ENCODE results near the gene RANBP9.

Gene RANBP9

GRCh38 chr6:13604135-13604534 lies 107.5 kb downstream of the RANBP9 start:
- H3K79me2 ChIP-seq (ENCODE audit: insufficient read depth, low read depth): no peaks in the 10 kb centered on the region
- no peaks in the 10 kb centered on the region for H4K20me1 ChIP-seq (ENCODE audit: insufficient read depth)
- peak overlapping the region; percentile 10; the same call in 1 of the 2 replicates for H3K27ac ChIP-seq
- no peak overlapping the region for H3K9ac ChIP-seq
- peak overlapping the region; percentile 15; the same call in 1 of the 2 replicates for H3K4me2 ChIP-seq
- H3K36me3 ChIP-seq (ENCODE audit: insufficient read depth): no peaks in the 10 kb centered on the region
- peaks cover 21% of the 10 kb centered on the region for H3K4me1 ChIP-seq (ENCODE audit: low read depth, poor library complexity, severe bottlenecking)
- no peaks in the 10 kb centered on the region for H3K27me3 ChIP-seq (ENCODE audit: insufficient read depth, low read depth)
- TF ChIP-seq CTCF (conservative IDR thresholded peaks at IDR 0.05; ENCODE audit: low read depth, low read length): no peak
- no peak overlapping the region for H2AFZ ChIP-seq (ENCODE audit: low read depth)
- no peak overlapping the region for H3K4me3 ChIP-seq (IDR thresholded peaks at IDR 0.05; ENCODE audit: insufficient read depth, low read depth, low read length)

- H3K79me2 ChIP-seq (ENCODE audit: insufficient read depth, low read depth): no peaks in the 10 kb centered on the region
- H2AFZ ChIP-seq (ENCODE audit: low read depth): no peak overlapping the region
- no peak overlapping the region for H3K27ac ChIP-seq
- no peak for TF ChIP-seq CTCF (conservative IDR thresholded peaks at IDR 0.05; ENCODE audit: low read depth, low read length)
- no peak overlapping the region for H3K9ac ChIP-seq
- H3K4me1 ChIP-seq (ENCODE audit: low read depth, poor library complexity, severe bottlenecking): peaks cover 14% of the 10 kb centered on the region
- no peak overlapping the region for H3K4me2 ChIP-seq
- no peaks in the 10 kb centered on the region for H3K36me3 ChIP-seq (ENCODE audit: insufficient read depth)
- no peaks in the 10 kb centered on the region for H4K20me1 ChIP-seq (ENCODE audit: insufficient read depth)
- H3K27me3 ChIP-seq (ENCODE audit: insufficient read depth, low read depth): no peaks in the 10 kb centered on the region
- no peak overlapping the region for H3K4me3 ChIP-seq (IDR thresholded peaks at IDR 0.05; ENCODE audit: insufficient read depth, low read depth, low read length)
Observed at GRCh38 chr6:13600036-13600435, 111.6 kb downstream of the RANBP9 start.

- H3K36me3 ChIP-seq (ENCODE audit: insufficient read depth): no peaks in the 10 kb centered on the region
Observed at GRCh38 chr6:13597073-13597472, 114.6 kb downstream of the RANBP9 start.

GRCh38 chr6:13593720-13594119 lies 117.9 kb downstream of the RANBP9 start:
- no peak overlapping the region for H3K9ac ChIP-seq
- H4K20me1 ChIP-seq (ENCODE audit: insufficient read depth): no peaks in the 10 kb centered on the region
- TF ChIP-seq CTCF (conservative IDR thresholded peaks at IDR 0.05; ENCODE audit: low read depth, low read length): no peak
- H3K27me3 ChIP-seq (ENCODE audit: insufficient read depth, low read depth): no peaks in the 10 kb centered on the region
- no peaks in the 10 kb centered on the region for H3K4me1 ChIP-seq (ENCODE audit: low read depth, poor library complexity, severe bottlenecking)
- H3K36me3 ChIP-seq (ENCODE audit: insufficient read depth): no peaks in the 10 kb centered on the region
- H3K4me3 ChIP-seq (IDR thresholded peaks at IDR 0.05; ENCODE audit: insufficient read depth, low read depth, low read length): no peak overlapping the region
- no peak overlapping the region for H3K4me2 ChIP-seq
- H3K79me2 ChIP-seq (ENCODE audit: insufficient read depth, low read depth): no peaks in the 10 kb centered on the region
- H3K27ac ChIP-seq: no peak overlapping the region
- H2AFZ ChIP-seq (ENCODE audit: low read depth): no peak overlapping the region

More at GRCh38 chr6:13597073-13597472, 114.6 kb downstream of the RANBP9 start:
- no peak for TF ChIP-seq CTCF (conservative IDR thresholded peaks at IDR 0.05; ENCODE audit: low read depth, low read length)
- no peaks in the 10 kb centered on the region for H3K27me3 ChIP-seq (ENCODE audit: insufficient read depth, low read depth)
- no peak overlapping the region for H2AFZ ChIP-seq (ENCODE audit: low read depth)
- no peak overlapping the region for H3K4me2 ChIP-seq
- no peak overlapping the region for H3K27ac ChIP-seq
- H3K79me2 ChIP-seq (ENCODE audit: insufficient read depth, low read depth): no peaks in the 10 kb centered on the region
- no peaks in the 10 kb centered on the region for H4K20me1 ChIP-seq (ENCODE audit: insufficient read depth)
- H3K4me1 ChIP-seq (ENCODE audit: low read depth, poor library complexity, severe bottlenecking): no peaks in the 10 kb centered on the region
- no peak overlapping the region for H3K4me3 ChIP-seq (IDR thresholded peaks at IDR 0.05; ENCODE audit: insufficient read depth, low read depth, low read length)
- H3K9ac ChIP-seq: no peak overlapping the region

Measured in KMS-11 (cell line).